HG02588 (cell line): ENCODE measurements around the gene PRKCA.

Source experiments
- ATAC-seq: cut with Tn5 transposase; IDR thresholded peaks from one replicate; pipeline ENCODE4 v1.9.1; 2021; ENCODE audit warnings: mild to moderate bottlenecking, moderate library complexity; ENCODE audit not compliant: unreplicated experiment

Gene PRKCA

GRCh38 chr17:66664336-66664735 is 361.9 kb downstream of the PRKCA start:
- ATAC-seq, result no peak

- no peak for ATAC-seq
Observed at GRCh38 chr17:66665194-66665593, 362.8 kb downstream of the PRKCA start.

GRCh38 chr17:66667090-66667489 is 364.7 kb downstream of the PRKCA start:
- no peak for ATAC-seq

GRCh38 chr17:66667491-66668030 is 365.1 kb downstream of the PRKCA start:
- peak; percentile 54 for ATAC-seq

GRCh38 chr17:66670206-66670605 is 367.8 kb downstream of the PRKCA start:
- no peak for ATAC-seq

- ATAC-seq, result no peak
Observed at GRCh38 chr17:66671156-66671555, 368.7 kb downstream of the PRKCA start.

GRCh38 chr17:66673668-66674276 is 371.4 kb downstream of the PRKCA start:
- no peak for ATAC-seq

- ATAC-seq, result no peak
Observed at GRCh38 chr17:66675273-66675990, 373.0 kb downstream of the PRKCA start.

GRCh38 chr17:66675991-66676371 is 373.6 kb downstream of the PRKCA start:
- ATAC-seq, result no peak

- ATAC-seq, result no peak
Observed at GRCh38 chr17:66676421-66676820, 374.0 kb downstream of the PRKCA start.

GRCh38 chr17:66677201-66677981 is 375.0 kb downstream of the PRKCA start:
- ATAC-seq, result no peak

GRCh38 chr17:66678061-66678460 is 375.6 kb downstream of the PRKCA start:
- no peak for ATAC-seq

GRCh38 chr17:66678827-66679226 is 376.4 kb downstream of the PRKCA start:
- no peak for ATAC-seq

- ATAC-seq, result no peak
Observed at GRCh38 chr17:66679631-66680517, 377.5 kb downstream of the PRKCA start.

- no peak for ATAC-seq
Observed at GRCh38 chr17:66682283-66682682, 379.9 kb downstream of the PRKCA start.

- no peak for ATAC-seq
Observed at GRCh38 chr17:66684261-66684660, 381.8 kb downstream of the PRKCA start.

GRCh38 chr17:66684731-66685130 is 382.3 kb downstream of the PRKCA start:
- ATAC-seq, result no peak

GRCh38 chr17:66686601-66687000 is 384.2 kb downstream of the PRKCA start:
- ATAC-seq, result no peak

GRCh38 chr17:66687570-66688284 is 385.3 kb downstream of the PRKCA start:
- ATAC-seq, result no peak

GRCh38 chr17:66689221-66689620 is 386.8 kb downstream of the PRKCA start:
- ATAC-seq, result no peak
